RKO (cell line): ENCODE measurements around the gene AQP12A.
"Not testable (repeated sequence)": the region's sequence is repeated elsewhere in the genome, so short reads cannot be mapped to it uniquely, and the experiment has no call there.

Experiments used
- DNase-seq: peaks from one replicate; pipeline ENCODE4 v3.0.0-alpha.2; 2016; ENCODE audit warnings: low spot score

The AQP12A gene

GRCh38 chr2:240687741-240688552 is 3.7 kb upstream of the AQP12A start:
- no peak for DNase-seq

GRCh38 chr2:240688553-240688919 is 3.1 kb upstream of the AQP12A start:
- DNase-seq, result no peak

GRCh38 chr2:240689975-240690374 is 1.7 kb upstream of the AQP12A start:
- no peak for DNase-seq

GRCh38 chr2:240690421-240691074 is 1.1 kb upstream of the AQP12A start:
- DNase-seq, result not testable (repeated sequence)

GRCh38 chr2:240691075-240691427 is 615 bp upstream of the AQP12A start:
- not testable (repeated sequence) for DNase-seq

GRCh38 chr2:240692583-240693561 is 1.2 kb downstream of the AQP12A start:
- DNase-seq, result not testable (repeated sequence)

- not testable (repeated sequence) for DNase-seq
These were observed 2.6 kb downstream of the AQP12A start for GRCh38 chr2:240694304-240694703.

- DNase-seq, result not testable (repeated sequence)
These were observed 3.9 kb downstream of the AQP12A start for GRCh38 chr2:240695593-240695992.

- not testable (repeated sequence) for DNase-seq
These were observed 4.8 kb downstream of the AQP12A start for GRCh38 chr2:240696469-240696868.

GRCh38 chr2:240698852-240699561 is 7.3 kb downstream of the AQP12A start:
- not testable (repeated sequence) for DNase-seq

- not testable (repeated sequence) for DNase-seq
These were observed 8.2 kb downstream of the AQP12A start for GRCh38 chr2:240699835-240700234.

GRCh38 chr2:240700616-240701015 is 8.9 kb downstream of the AQP12A start:
- DNase-seq, result not testable (repeated sequence)

GRCh38 chr2:240701091-240701735 is 9.5 kb downstream of the AQP12A start:
- no peak for DNase-seq

GRCh38 chr2:240701736-240702639 is 10.3 kb downstream of the AQP12A start:
- DNase-seq, result no peak

GRCh38 chr2:240702640-240703011 is 11.0 kb downstream of the AQP12A start:
- no peak for DNase-seq

GRCh38 chr2:240703417-240704341 is 12.0 kb downstream of the AQP12A start:
- DNase-seq, result no peak

- no peak for DNase-seq
These were observed 13.0 kb downstream of the AQP12A start for GRCh38 chr2:240704651-240705050.

- DNase-seq, result no peak
These were observed 13.6 kb downstream of the AQP12A start for GRCh38 chr2:240705204-240705791.
